Anterior cingulate cortex (tissue), 58 donors: ENCODE results near the gene TFG.

Experiments
- DNase-seq, 58 donors: peaks; one replicate each; lab custom pipeline; 2025; lab: John Stamatoyannopoulos, UW

Gene TFG

DNA sequence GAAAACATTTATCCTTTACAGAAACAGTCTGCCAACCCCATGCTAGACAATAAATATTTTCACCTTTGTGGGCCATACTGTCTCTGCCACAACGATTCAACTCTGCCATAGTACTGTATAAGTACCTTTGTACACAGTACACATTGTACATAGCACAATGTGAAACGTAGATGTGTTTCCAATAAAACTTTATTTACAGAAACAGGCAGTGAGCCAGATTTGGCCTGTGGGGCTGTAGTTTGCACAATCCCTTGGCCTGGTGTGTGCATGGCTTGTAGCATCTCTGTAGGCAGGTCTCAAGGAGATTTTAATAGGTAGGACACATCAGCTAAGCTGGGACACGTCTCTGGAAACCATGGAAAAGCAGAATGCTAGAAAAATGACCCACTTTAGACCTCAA lies 74.3 kb downstream of the TFG start:
- DNase-seq, result no peak

DNA sequence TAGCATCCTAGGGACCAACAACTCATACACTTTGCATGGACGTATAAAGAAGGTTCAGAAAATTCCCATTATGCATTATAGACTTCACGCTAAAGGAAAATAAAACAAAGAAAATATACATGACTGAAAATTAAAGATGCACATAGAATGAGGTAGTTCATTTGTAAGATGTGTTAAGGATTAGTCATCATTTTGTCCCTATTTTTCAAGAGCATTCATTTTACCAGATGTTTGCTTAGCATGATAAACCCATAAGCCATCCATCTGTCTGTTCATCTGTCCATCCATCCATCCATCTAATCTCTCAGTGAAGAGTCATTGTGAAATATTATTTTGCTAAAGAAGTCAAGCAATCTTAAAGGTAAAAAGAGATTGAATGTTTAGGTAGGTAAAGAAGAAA lies 80.3 kb downstream of the TFG start:
- DNase-seq, result no peak

DNA sequence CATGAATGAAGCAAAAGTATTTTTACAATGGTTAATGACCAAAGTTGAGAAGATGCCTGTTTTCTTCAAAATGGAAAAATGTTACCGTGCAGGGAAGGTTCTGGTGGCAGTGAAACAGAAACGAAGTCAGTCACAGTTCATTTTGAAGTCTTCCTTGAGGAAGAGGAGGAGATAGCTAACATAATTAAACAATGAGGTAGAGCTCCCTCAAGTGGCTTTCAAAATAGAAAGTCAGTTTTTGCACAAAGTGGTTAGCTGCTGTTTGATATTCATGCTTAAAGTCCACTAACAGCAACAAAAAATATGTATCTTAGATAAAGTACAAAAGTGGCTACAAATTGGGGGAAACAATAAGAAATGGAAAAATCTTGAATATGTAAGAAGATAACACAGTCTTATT lies 87.3 kb downstream of the TFG start:
- DNase-seq, result no peak

DNA sequence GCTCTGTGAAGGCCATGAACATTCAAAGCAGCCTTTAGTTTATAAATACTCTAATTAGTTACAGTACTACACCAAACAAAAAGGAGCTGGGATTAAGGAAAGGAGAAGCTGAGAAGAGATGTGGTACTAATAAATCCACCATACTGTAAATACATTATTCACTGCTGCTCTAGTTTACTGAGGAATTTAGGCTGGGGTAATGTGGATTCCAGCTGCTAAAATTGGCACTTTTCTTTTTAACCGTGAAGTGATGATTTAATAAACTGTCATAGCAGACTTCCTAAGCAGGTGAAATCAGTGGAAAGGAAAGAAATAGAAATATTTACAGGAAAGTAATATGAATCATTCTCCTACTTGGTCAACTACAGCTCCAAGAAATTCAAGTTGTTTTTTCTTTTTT lies 88.7 kb downstream of the TFG start:
- DNase-seq, result no peak
